Sigmoid colon (tissue), 7 donors: ENCODE results near the gene DDIT3. TPM values are rescaled to one million over a fixed set of nuclear protein-coding genes. Genes with fewer than 3 reads are reported as not detected.

Source experiments
- DNase-seq: peaks from one replicate; pipeline ENCODE4 v3.0.0-alpha.2; 2019
- H3K27ac ChIP-seq, 4 donors: fragments of 200-600 bp; sonication (generic); one replicate each; pipeline ENCODE4 v1.5.1; 2016 to 2019; ENCODE audit warnings: mild to moderate bottlenecking in 1 of 4
- H3K27me3 ChIP-seq, 3 donors: fragments of 200-600 bp; sonication (generic); one replicate each; pipeline ENCODE4 v1.5.1; 2019; ENCODE audit warnings: mild to moderate bottlenecking in 1 of 3
- H3K36me3 ChIP-seq, 4 donors: fragments of 200-600 bp; sonication (generic); one replicate each; pipeline ENCODE4 v1.5.1; 2016 to 2019
- H3K4me1 ChIP-seq, 4 donors: fragments of 200-600 bp; sonication (generic); one replicate each; pipeline ENCODE4 v1.5.1; 2017 to 2019
- H3K4me3 ChIP-seq, 4 donors: fragments of 200-600 bp; sonication (generic); one replicate each; pipeline ENCODE4 v1.5.1; 2017 to 2019; ENCODE audit warnings: mild to moderate bottlenecking in 2 of 4, moderate library complexity in 1 of 4
- H3K9me3 ChIP-seq, 4 donors: fragments of 200-600 bp in 3 of 4; sonication (generic) in 3 of 4; one replicate each; pipeline versions ENCODE4 v1.5.1 to v1.6.1; 2013 to 2019
- CTCF ChIP-seq, 4 experiments: fragments of 450-650 bp in 3 of 4; fragments of 200-600 bp in 1 of 4; IDR thresholded peaks; one replicate each; pipeline ENCODE4 v1.5.1; 2016 to 2019; ENCODE audit warnings: antibody characterized with exemption in 4 of 4, mild to moderate bottlenecking in 3 of 4, moderate library complexity in 2 of 4
- EP300 ChIP-seq, 4 donors: sonication (generic); formaldehyde crosslinking; IDR thresholded peaks; one replicate each; pipeline ENCODE4 v1.6.1; 2017; ENCODE audit warnings: antibody characterized with exemption in 4 of 4
- POLR2A ChIP-seq, 2 donors: fragments of 450-650 bp; IDR thresholded peaks; one replicate each; pipeline ENCODE4 v1.6.1; 2016; ENCODE audit warnings: antibody characterized with exemption in 2 of 2, mild to moderate bottlenecking in 2 of 2, moderate library complexity in 2 of 2
- POLR2AphosphoS5 ChIP-seq, 4 donors: sonication (generic); formaldehyde crosslinking; IDR thresholded peaks; one replicate each; pipeline ENCODE4 v1.6.1; 2017; ENCODE audit warnings: antibody characterized with exemption in 4 of 4
- WGBS, 2 donors: extraction: QIAGEN DNeasy Blood & Tissue Kit; methylation state at CpG; one replicate each; pipeline ENCODE4 v1.1.7; 2013; 5-methylcytosine and 5-hydroxymethylcytosine counted together
- intact Hi-C: fragments of 100-400 bp; cut with DNase I; formaldehyde crosslinking; loops from one replicate; pipeline ENCODE4 v1.15.1; 2023
- polyA plus RNA-seq, 3 donors: library from polyadenylated mRNA; stranded (reverse); fragments of 200-250 nt; gene quantifications; one replicate each; pipeline ENCODE4 v1.2.3, GENCODE V29; 2013
- total RNA-seq, 4 donors: library from RNA; depleted of rRNA; stranded (reverse); fragments of >200 nt; gene quantifications; one replicate each; pipeline ENCODE4 v1.1.0, GENCODE V29; 2016
- donor health status: healthy with polysubstance abuse.
- donor health status: Bipolar disorder and iron deficiency.
- donor health status: healthy.

DDIT3 gene
- total and polyA plus RNA-seq, 7 donors = 30.7 to 52.9 (median 43.3) TPM

DNA sequence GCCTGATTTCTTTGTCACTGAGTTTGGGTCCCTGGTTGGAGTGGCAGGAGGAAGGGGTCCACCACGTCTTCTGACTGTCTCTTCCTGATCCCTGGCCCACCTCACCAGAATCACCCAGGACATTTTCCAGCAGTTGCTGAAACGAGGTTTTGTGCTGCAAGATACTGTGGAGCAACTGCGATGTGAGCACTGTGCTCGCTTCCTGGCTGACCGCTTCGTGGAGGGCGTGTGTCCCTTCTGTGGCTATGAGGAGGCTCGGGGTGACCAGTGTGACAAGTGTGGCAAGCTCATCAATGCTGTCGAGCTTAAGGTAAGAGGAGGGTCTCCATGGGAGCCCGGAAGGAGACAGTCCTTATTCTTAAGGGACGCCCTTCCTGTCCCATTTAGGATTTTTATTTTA lies 20.1 kb downstream of the DDIT3 start:
- no peak overlapping the region for H3K4me3 ChIP-seq
- H3K4me1 ChIP-seq = no peaks in the 10 kb centered on the region
- no peak for DNase-seq
- TF ChIP-seq POLR2A (IDR thresholded peaks at IDR 0.05) (no peak), CTCF (IDR thresholded peaks at IDR 0.05) (no peak), POLR2AphosphoS5 (IDR thresholded peaks at IDR 0.05) (no peak), EP300 (IDR thresholded peaks at IDR 0.05) (no peak)
- peaks cover 24 to 97% (median 47%) of the 10 kb centered on the region in 4 donors for H3K36me3 ChIP-seq
- no peak overlapping the region for H3K27ac ChIP-seq
- no peaks in the 10 kb centered on the region for H3K27me3 ChIP-seq
- WGBS, 2 donors = 95 to 98% methylated on average over 11 of the region's 11 CpGs
- intact Hi-C loops = no loop called here
- H3K9me3 ChIP-seq = no peaks in the 10 kb centered on the region

DNA sequence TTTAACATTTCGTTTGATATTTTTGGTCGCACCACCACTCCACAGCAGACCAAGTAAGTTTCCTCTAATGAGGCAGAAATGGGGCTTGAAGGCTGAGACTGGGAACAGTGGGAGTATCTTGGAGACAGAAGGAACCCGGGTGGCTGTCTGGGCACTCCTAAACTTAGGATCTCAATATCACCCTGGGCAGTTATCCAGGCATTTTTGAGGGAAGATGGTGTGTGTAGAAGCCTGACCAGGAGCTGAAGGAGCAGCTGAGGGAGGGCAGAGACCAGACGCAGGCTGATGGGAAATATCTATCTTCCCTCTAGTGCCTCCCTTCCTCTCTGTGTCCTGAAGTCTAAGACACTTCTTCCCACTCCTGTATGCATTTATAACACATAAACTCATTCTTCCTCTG lies 21.7 kb downstream of the DDIT3 start:
- WGBS, 2 donors = 94 to 96% methylated on average over 4 of the region's 4 CpGs
- DNase-seq = no peak
- TF ChIP-seq EP300 (IDR thresholded peaks at IDR 0.05) (no peak), POLR2AphosphoS5 (IDR thresholded peaks at IDR 0.05) (no peak), POLR2A (IDR thresholded peaks at IDR 0.05) (no peak), CTCF (IDR thresholded peaks at IDR 0.05) (no peak)
- intact Hi-C loops = no loop called here
- Histone ChIP-seq H3K4me3 (no peak overlapping the region), H3K9me3 (no peaks in the 10 kb centered on the region), H3K36me3 (peaks cover 24 to 90% (median 34%) of the 10 kb centered on the region in 4 donors), H3K27ac (no peak overlapping the region), H3K4me1 (no peaks in the 10 kb centered on the region), H3K27me3 (no peaks in the 10 kb centered on the region)

DNA sequence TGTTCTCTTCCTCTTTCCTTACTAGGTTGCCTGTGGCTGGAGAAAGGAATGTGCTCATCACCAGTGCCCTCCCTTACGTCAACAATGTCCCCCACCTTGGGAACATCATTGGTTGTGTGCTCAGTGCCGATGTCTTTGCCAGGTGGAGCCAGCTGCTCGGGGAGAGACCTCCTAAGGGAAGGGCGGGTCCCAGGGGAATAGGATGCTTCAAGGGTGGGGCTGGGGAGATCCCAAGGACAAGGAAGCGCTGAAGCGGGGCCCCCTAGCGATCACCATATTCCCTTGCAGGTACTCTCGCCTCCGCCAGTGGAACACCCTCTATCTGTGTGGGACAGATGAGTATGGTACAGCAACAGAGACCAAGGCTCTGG lies 22.2 kb downstream of the DDIT3 start:
- intact Hi-C loops = no loop called here
- no peaks in the 10 kb centered on the region for H3K4me1 ChIP-seq
- WGBS, 2 donors = 88 to 91% methylated on average over 9 of the region's 9 CpGs
- no peaks in the 10 kb centered on the region for H3K27me3 ChIP-seq
- DNase-seq = no peak
- no peak overlapping the region for H3K27ac ChIP-seq
- no peak overlapping the region for H3K4me3 ChIP-seq
- peaks cover 24 to 85% (median 34%) of the 10 kb centered on the region in 4 donors for H3K36me3 ChIP-seq
- TF ChIP-seq CTCF (IDR thresholded peaks at IDR 0.05) = no peak
- TF ChIP-seq POLR2A (IDR thresholded peaks at IDR 0.05) = no peak
- no peak for TF ChIP-seq POLR2AphosphoS5 (IDR thresholded peaks at IDR 0.05)
- no peak for TF ChIP-seq EP300 (IDR thresholded peaks at IDR 0.05)
- no peaks in the 10 kb centered on the region for H3K9me3 ChIP-seq

DNA sequence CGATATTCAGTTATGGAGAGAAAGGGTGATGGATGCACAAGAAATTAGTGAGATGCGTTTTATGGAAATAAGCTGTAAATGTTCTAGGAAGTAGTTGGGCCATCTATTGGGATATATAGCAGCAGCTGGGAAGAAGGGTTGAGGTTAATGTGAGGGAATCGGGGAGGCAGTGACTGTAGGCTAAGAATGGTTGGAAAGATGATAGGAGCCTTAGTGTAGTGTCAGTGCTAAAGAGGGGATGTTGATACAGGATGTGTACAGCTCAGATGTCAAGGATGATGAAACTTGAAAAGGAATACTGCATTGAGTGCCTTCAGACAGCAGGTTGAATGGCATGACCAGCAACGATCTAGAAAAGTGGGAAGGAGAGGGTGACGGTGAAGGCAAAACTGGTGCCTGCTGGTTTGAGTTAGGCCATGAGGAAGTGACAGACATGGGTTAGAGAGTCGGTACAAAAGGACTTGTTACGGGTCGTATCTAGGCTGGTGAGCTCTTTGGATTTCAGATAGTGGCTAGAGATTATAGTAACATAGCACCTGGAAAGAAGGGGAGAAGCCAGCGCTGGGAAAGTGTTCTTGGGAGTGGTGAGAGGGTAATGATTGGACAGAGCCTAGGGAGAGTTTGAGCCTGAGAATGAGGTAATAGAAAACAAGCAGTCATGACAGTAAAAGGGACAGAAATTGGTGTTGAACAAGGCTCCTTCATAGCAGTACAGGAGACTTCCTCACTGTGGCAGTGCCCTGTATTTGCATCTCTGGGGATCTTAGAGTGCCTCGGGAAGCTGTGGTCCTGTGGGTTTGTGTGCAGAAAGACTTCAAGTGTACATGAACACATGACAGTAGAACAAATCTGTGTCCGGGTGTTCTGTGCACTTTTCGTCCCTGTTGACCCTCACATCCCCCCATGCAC lies 22.8 kb downstream of the DDIT3 start:
- Histone ChIP-seq H3K27me3 (no peaks in the 10 kb centered on the region), H3K36me3 (peaks cover 24 to 85% (median 34%) of the 10 kb centered on the region in 4 donors), H3K9me3 (no peaks in the 10 kb centered on the region), H3K27ac (no peak overlapping the region), H3K4me3 (no peak overlapping the region), H3K4me1 (no peaks in the 10 kb centered on the region)
- no peak for DNase-seq
- intact Hi-C loops = no loop called here
- WGBS, 2 donors = 92 to 93% methylated on average over 12 of the region's 12 CpGs
- TF ChIP-seq CTCF (IDR thresholded peaks at IDR 0.05) (no peak), POLR2AphosphoS5 (IDR thresholded peaks at IDR 0.05) (no peak), EP300 (IDR thresholded peaks at IDR 0.05) (no peak), POLR2A (IDR thresholded peaks at IDR 0.05) (no peak)
